HEK293 (cell line): Measurements from ENCODE around the gene SETD9.

Source experiments
- CTCF ChIP-seq: fragments of 450-650 bp; formaldehyde crosslinking; IDR thresholded peaks from 2 replicates; pipeline ENCODE4 v1.5.1; 2016; ENCODE audit warnings: missing biosample characterization, missing genetic modification characterization
- GLI4 ChIP-seq: fragments of 450-650 bp; formaldehyde crosslinking; IDR thresholded peaks from 2 replicates; pipeline ENCODE4 v1.5.1; 2016; ENCODE audit warnings: missing biosample characterization, missing genetic modification characterization
- PRDM2 ChIP-seq: fragments of 450-650 bp; formaldehyde crosslinking; IDR thresholded peaks from 2 replicates; pipeline ENCODE4 v1.5.1; 2016; ENCODE audit warnings: missing biosample characterization, missing genetic modification characterization, borderline replicate concordance
- YY1 ChIP-seq: fragments of 450-650 bp; formaldehyde crosslinking; IDR thresholded peaks from 2 replicates; pipeline ENCODE4 v1.5.1; 2018; ENCODE audit warnings: missing biosample characterization, missing genetic modification characterization
- ZFP3 ChIP-seq: fragments of 450-650 bp; formaldehyde crosslinking; IDR thresholded peaks from 2 replicates; pipeline ENCODE4 v1.5.1; 2016; ENCODE audit warnings: low read depth, missing biosample characterization, missing genetic modification characterization
- ZNF391 ChIP-seq: fragments of 450-650 bp; formaldehyde crosslinking; IDR thresholded peaks from 2 replicates; pipeline ENCODE4 v1.5.1; 2016; ENCODE audit warnings: low read depth, missing biosample characterization, missing genetic modification characterization, borderline replicate concordance
- ZNF521 ChIP-seq: fragments of 450-650 bp; formaldehyde crosslinking; IDR thresholded peaks from 2 replicates; pipeline ENCODE4 v1.5.1; 2017; ENCODE audit warnings: missing biosample characterization, mild to moderate bottlenecking, missing genetic modification characterization
- TF ChIP-seq, protein P1 (sequence below): fragments of 450-650 bp; formaldehyde crosslinking; IDR thresholded peaks from 2 replicates; pipeline ENCODE4 v1.5.1; 2017; ENCODE audit warnings: missing biosample characterization, missing genetic modification characterization
- TF ChIP-seq, protein P2 (sequence below): fragments of 450-650 bp; formaldehyde crosslinking; IDR thresholded peaks from 2 replicates; pipeline ENCODE4 v1.5.1; 2016; ENCODE audit warnings: missing biosample characterization, missing genetic modification characterization
- TF ChIP-seq, protein P3 (sequence below): fragments of 450-650 bp; formaldehyde crosslinking; IDR thresholded peaks from 2 replicates; pipeline ENCODE4 v1.5.1; 2016; ENCODE audit warnings: missing biosample characterization, missing genetic modification characterization

GRCh38 chr5:56950626-56951125, 41.3 kb downstream of the SETD9 start:
- no peak for TF ChIP-seq CTCF (tag by site-specific recombination)
- TF ChIP-seq GLI4 (tag by site-specific recombination): no peak
- TF ChIP-seq, protein P1, sequence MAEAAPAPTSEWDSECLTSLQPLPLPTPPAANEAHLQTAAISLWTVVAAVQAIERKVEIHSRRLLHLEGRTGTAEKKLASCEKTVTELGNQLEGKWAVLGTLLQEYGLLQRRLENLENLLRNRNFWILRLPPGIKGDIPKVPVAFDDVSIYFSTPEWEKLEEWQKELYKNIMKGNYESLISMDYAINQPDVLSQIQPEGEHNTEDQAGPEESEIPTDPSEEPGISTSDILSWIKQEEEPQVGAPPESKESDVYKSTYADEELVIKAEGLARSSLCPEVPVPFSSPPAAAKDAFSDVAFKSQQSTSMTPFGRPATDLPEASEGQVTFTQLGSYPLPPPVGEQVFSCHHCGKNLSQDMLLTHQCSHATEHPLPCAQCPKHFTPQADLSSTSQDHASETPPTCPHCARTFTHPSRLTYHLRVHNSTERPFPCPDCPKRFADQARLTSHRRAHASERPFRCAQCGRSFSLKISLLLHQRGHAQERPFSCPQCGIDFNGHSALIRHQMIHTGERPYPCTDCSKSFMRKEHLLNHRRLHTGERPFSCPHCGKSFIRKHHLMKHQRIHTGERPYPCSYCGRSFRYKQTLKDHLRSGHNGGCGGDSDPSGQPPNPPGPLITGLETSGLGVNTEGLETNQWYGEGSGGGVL (tag by site-specific recombination): no peak
- TF ChIP-seq ZNF521 (tag by site-specific recombination): no peak
- no peak for TF ChIP-seq ZFP3 (tag by site-specific recombination)
- TF ChIP-seq, protein P2, sequence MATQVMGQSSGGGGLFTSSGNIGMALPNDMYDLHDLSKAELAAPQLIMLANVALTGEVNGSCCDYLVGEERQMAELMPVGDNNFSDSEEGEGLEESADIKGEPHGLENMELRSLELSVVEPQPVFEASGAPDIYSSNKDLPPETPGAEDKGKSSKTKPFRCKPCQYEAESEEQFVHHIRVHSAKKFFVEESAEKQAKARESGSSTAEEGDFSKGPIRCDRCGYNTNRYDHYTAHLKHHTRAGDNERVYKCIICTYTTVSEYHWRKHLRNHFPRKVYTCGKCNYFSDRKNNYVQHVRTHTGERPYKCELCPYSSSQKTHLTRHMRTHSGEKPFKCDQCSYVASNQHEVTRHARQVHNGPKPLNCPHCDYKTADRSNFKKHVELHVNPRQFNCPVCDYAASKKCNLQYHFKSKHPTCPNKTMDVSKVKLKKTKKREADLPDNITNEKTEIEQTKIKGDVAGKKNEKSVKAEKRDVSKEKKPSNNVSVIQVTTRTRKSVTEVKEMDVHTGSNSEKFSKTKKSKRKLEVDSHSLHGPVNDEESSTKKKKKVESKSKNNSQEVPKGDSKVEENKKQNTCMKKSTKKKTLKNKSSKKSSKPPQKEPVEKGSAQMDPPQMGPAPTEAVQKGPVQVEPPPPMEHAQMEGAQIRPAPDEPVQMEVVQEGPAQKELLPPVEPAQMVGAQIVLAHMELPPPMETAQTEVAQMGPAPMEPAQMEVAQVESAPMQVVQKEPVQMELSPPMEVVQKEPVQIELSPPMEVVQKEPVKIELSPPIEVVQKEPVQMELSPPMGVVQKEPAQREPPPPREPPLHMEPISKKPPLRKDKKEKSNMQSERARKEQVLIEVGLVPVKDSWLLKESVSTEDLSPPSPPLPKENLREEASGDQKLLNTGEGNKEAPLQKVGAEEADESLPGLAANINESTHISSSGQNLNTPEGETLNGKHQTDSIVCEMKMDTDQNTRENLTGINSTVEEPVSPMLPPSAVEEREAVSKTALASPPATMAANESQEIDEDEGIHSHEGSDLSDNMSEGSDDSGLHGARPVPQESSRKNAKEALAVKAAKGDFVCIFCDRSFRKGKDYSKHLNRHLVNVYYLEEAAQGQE (tag by site-specific recombination): no peak
- TF ChIP-seq YY1 (tag by site-specific recombination): no peak
- TF ChIP-seq, protein P3, sequence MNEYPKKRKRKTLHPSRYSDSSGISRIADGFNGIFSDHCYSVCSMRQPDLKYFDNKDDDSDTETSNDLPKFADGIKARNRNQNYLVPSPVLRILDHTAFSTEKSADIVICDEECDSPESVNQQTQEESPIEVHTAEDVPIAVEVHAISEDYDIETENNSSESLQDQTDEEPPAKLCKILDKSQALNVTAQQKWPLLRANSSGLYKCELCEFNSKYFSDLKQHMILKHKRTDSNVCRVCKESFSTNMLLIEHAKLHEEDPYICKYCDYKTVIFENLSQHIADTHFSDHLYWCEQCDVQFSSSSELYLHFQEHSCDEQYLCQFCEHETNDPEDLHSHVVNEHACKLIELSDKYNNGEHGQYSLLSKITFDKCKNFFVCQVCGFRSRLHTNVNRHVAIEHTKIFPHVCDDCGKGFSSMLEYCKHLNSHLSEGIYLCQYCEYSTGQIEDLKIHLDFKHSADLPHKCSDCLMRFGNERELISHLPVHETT (tag by site-specific recombination): no peak
- no peak for TF ChIP-seq ZNF391 (tag by site-specific recombination)
- TF ChIP-seq PRDM2: no peak
